Esophagus squamous epithelium (tissue), 4 donors: ENCODE results near the gene IGFL4.

Experiments used
- POLR2A ChIP-seq, 4 donors: fragments of 450-650 bp; IDR thresholded peaks; one replicate each; pipeline ENCODE4 v1.6.1; 2017; ENCODE audit warnings: antibody characterized with exemption in 4 of 4, mild to moderate bottlenecking in 4 of 4, moderate library complexity in 3 of 4
- TF ChIP-seq, protein P1 (sequence below), 6 experiments: fragments of 450-650 bp in 4 of 6; fragments of 200-600 bp in 2 of 6; sonication (generic) in 2 of 6; IDR thresholded peaks; one replicate each; pipeline ENCODE4 v1.5.1; 2016 to 2019; ENCODE audit warnings: antibody characterized with exemption in 6 of 6, mild to moderate bottlenecking in 4 of 6, moderate library complexity in 4 of 6

DNA sequence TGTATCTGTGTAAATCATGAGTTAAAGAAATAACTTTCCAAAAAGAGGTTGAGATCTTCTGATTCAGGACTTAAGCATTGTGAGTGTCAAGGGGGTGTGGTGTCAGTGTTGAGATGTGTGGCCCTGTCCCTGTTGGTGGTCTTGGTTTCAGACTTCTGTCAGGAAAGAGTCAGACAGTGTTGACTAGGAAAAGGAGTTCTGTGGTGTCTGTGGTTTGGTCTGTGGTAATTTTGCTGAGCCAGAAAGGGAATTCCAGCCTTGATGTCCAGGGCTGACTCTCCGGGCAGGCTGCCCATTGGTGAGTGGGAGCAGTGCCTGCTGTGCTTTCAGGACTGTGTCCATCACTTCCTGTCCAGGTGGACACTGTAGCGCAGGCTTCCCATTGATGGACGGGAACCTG lies 39.8 kb upstream of the IGFL4 start:
- TF ChIP-seq, protein P1, sequence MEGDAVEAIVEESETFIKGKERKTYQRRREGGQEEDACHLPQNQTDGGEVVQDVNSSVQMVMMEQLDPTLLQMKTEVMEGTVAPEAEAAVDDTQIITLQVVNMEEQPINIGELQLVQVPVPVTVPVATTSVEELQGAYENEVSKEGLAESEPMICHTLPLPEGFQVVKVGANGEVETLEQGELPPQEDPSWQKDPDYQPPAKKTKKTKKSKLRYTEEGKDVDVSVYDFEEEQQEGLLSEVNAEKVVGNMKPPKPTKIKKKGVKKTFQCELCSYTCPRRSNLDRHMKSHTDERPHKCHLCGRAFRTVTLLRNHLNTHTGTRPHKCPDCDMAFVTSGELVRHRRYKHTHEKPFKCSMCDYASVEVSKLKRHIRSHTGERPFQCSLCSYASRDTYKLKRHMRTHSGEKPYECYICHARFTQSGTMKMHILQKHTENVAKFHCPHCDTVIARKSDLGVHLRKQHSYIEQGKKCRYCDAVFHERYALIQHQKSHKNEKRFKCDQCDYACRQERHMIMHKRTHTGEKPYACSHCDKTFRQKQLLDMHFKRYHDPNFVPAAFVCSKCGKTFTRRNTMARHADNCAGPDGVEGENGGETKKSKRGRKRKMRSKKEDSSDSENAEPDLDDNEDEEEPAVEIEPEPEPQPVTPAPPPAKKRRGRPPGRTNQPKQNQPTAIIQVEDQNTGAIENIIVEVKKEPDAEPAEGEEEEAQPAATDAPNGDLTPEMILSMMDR (IDR thresholded peaks at IDR 0.05), result no peak
- no peak for TF ChIP-seq POLR2A (IDR thresholded peaks at IDR 0.05)
